HG03196 (cell line): ENCODE data around the gene PROM1.

Source experiments
- ATAC-seq: cut with Tn5 transposase; IDR thresholded peaks from one replicate; pipeline ENCODE4 v1.9.1; 2021; ENCODE audit not compliant: unreplicated experiment

Gene PROM1

GRCh38 chr4:15953625-15954024, 130.2 kb downstream of the PROM1 start:
- no peak for ATAC-seq

GRCh38 chr4:15951781-15952180, 132.0 kb downstream of the PROM1 start:
- ATAC-seq = no peak

GRCh38 chr4:15948826-15949225, 135.0 kb downstream of the PROM1 start:
- no peak for ATAC-seq

- no peak for ATAC-seq
Measured at GRCh38 chr4:15947684-15948083, 136.1 kb downstream of the PROM1 start.

GRCh38 chr4:15945516-15945915, 138.3 kb downstream of the PROM1 start:
- ATAC-seq = no peak

- no peak for ATAC-seq
Measured at GRCh38 chr4:15944895-15945294, 138.9 kb downstream of the PROM1 start.

- ATAC-seq = no peak
Measured at GRCh38 chr4:15942283-15942682, 141.5 kb downstream of the PROM1 start.

- ATAC-seq = no peak
Measured at GRCh38 chr4:15938640-15939039, 145.2 kb downstream of the PROM1 start, which contains the start of gene FGFBP1. FGFBP1 (minus strand) TSS chr4:15938740; CDS start chr4:15936632, 2,108 bp downstream.

GRCh38 chr4:15938182-15938581, 145.6 kb downstream of the PROM1 start:
- no peak for ATAC-seq

- no peak for ATAC-seq
Measured at GRCh38 chr4:15936495-15936894, 147.3 kb downstream of the PROM1 start.

GRCh38 chr4:15935504-15936402, 148.1 kb downstream of the PROM1 start:
- no peak for ATAC-seq

- no peak for ATAC-seq
Measured at GRCh38 chr4:15934259-15934658, 149.6 kb downstream of the PROM1 start.

GRCh38 chr4:15931451-15932210, 152.2 kb downstream of the PROM1 start:
- ATAC-seq = no peak

GRCh38 chr4:15930314-15930713, 153.5 kb downstream of the PROM1 start:
- ATAC-seq = no peak

GRCh38 chr4:15929540-15929939, 154.3 kb downstream of the PROM1 start:
- ATAC-seq = no peak

GRCh38 chr4:15928883-15929282, 154.9 kb downstream of the PROM1 start:
- no peak for ATAC-seq

- ATAC-seq = no peak
Measured at GRCh38 chr4:15926486-15926885, 157.3 kb downstream of the PROM1 start.

GRCh38 chr4:15925830-15926229, 158.0 kb downstream of the PROM1 start:
- no peak for ATAC-seq

- no peak for ATAC-seq
Measured at GRCh38 chr4:15921592-15921932, 162.3 kb downstream of the PROM1 start.

GRCh38 chr4:15920723-15921591, 162.9 kb downstream of the PROM1 start:
- ATAC-seq = no peak

- ATAC-seq = no peak
Measured at GRCh38 chr4:15918484-15919129, 165.2 kb downstream of the PROM1 start.
